Kidney epithelial cell (primary cell): ENCODE results near the gene SIRT5. TPM values are rescaled to one million over a fixed set of nuclear protein-coding genes. Genes with fewer than 3 reads are reported as not detected.

Experiments used
- DNase-seq: peaks from one replicate; pipeline ENCODE4 v3.0.0-alpha.2; 2010; ENCODE audit warnings: low read depth
- H3K27me3 ChIP-seq: 2 replicates; pipeline ENCODE4 v1.6.0; 2011; ENCODE audit warnings: low read length; ENCODE audit not compliant: control insufficient read depth, insufficient read depth
- H3K36me3 ChIP-seq: 2 replicates; pipeline ENCODE4 v1.5.1; 2011; ENCODE audit warnings: low read length; ENCODE audit not compliant: control insufficient read depth, insufficient read depth
- H3K4me3 ChIP-seq: 2 replicates; pipeline ENCODE4 v1.5.1; 2011; ENCODE audit warnings: low read depth, mild to moderate bottlenecking, control low read depth, low read length
- total RNA-seq: library from RNA; depleted of rRNA; stranded (reverse); fragments of >200 nt; gene quantifications from 2 replicates; pipeline ENCODE4 v1.2.3, GENCODE V29; 2015
- TF ChIP-seq, protein P1 (sequence below): IDR thresholded peaks from 2 replicates; pipeline ENCODE4 v1.5.1; 2011; ENCODE audit warnings: mild to moderate bottlenecking, moderate library complexity, low read length, control low read depth, inconsistent platforms; ENCODE audit not compliant: insufficient read depth, poor library complexity, severe bottlenecking

SIRT5 gene
- total RNA-seq, 1 donor from 2014 or later: 11.9 TPM

DNA sequence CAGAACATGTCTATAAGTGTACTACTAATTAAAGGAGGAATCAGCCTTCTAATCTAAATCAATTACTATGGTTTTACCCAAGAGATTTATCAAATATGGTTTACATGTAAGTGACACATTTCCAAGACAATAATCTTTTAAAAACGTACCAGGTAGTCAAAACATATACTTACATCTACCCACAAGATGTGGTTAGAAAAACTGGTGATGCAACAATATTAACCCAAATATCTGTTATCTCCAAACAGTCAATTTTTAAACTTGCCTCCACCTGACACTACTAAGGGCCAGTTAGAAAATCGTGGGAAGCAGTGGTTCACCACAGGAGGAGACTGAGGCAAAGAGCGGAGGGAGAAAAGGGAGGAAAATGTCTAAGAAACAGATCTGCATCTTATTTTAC lies 68.7 kb downstream of the SIRT5 start:
- Histone ChIP-seq H3K4me3 (no peak overlapping the region), H3K27me3 (no peaks in the 10 kb centered on the region), H3K36me3 (peaks cover 1% of the 10 kb centered on the region)
- TF ChIP-seq, protein P1, sequence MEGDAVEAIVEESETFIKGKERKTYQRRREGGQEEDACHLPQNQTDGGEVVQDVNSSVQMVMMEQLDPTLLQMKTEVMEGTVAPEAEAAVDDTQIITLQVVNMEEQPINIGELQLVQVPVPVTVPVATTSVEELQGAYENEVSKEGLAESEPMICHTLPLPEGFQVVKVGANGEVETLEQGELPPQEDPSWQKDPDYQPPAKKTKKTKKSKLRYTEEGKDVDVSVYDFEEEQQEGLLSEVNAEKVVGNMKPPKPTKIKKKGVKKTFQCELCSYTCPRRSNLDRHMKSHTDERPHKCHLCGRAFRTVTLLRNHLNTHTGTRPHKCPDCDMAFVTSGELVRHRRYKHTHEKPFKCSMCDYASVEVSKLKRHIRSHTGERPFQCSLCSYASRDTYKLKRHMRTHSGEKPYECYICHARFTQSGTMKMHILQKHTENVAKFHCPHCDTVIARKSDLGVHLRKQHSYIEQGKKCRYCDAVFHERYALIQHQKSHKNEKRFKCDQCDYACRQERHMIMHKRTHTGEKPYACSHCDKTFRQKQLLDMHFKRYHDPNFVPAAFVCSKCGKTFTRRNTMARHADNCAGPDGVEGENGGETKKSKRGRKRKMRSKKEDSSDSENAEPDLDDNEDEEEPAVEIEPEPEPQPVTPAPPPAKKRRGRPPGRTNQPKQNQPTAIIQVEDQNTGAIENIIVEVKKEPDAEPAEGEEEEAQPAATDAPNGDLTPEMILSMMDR: no peak
- DNase-seq: no peak

DNA sequence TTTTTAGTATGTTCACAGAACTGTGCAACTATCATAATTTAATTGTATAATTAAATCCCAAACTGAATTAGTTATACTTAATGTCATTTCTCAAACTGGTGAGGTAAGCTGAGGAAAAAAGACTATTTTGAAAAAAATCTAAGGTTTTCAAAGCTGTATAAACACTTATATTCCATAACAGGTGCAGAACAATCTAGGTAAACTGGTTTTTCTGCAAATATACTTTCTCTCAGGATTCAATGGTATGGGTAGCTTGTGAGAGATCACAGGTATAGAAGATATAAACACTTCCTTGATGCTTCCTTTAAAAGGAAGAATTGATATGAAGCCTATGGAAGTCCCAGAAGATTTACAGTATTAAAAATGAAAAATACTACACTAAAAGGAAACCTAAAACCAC lies 74.4 kb downstream of the SIRT5 start:
- TF ChIP-seq, protein P1: no peak

DNA sequence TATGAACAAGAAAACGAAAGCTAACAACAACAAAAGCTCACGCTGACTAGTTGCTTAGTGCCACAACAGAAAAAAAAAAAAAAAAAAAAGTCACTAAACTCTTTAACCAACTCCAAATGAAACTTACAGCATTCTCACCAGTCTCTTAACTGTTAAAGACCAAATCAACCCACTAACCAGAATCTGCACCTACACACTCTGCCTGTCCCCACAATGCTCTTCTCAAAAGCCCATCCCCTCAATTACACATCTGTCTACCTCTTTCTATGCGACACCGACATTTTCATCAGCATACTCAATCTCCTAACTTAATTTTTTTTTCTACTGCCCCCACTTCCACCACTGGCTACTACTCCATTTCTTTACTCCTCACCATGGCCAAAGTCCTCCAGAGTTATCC lies 75.0 kb downstream of the SIRT5 start:
- DNase-seq: no peak
- TF ChIP-seq, protein P1: no peak
- Histone ChIP-seq H3K27me3 (no peaks in the 10 kb centered on the region), H3K36me3 (no peaks in the 10 kb centered on the region), H3K4me3 (no peak overlapping the region)

More for the DNA sequence above, 74.4 kb downstream of the SIRT5 start:
- H3K4me3 ChIP-seq: no peak overlapping the region
- no peak for DNase-seq
- no peaks in the 10 kb centered on the region for H3K36me3 ChIP-seq
- H3K27me3 ChIP-seq: no peaks in the 10 kb centered on the region

DNA sequence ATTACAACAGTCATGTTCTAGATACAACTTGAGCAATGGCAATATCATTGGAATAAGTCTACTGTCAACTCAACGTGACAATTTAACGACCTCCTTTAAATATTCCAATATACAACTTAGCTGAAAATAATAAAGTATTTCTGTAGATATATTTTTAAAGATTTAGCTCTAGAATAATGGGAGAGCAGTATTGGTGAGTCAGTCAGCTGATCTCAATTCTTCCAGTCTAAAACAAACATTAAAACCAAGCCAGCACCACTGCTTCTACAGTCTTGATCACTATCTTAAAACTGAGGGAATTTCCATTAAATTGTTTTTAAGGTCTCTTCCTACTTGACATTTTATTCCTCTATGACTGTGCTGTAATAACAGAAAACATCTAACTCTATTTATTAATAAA lies 78.9 kb downstream of the SIRT5 start:
- Histone ChIP-seq H3K27me3 (no peaks in the 10 kb centered on the region), H3K4me3 (no peak overlapping the region), H3K36me3 (no peaks in the 10 kb centered on the region)
- TF ChIP-seq, protein P1: no peak
- peak; percentile 1 for DNase-seq

DNA sequence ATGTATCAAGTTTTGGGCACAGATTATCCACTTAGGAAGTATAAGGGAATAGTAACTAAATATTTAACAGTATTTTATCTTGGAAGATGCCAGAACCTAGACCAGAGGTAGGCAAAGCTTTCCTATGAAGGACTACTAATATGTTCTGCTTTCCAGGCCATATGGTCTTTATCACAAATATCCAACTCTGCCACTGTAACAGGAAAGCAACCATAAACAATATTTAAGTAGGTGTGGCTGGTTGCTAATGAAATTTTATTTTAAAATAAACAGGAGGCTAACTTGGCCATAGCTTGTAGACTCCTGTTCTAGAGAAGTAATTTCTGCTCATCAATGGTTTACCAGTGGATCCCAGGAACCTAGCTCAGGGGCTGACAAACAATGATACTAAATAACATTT lies 80.1 kb downstream of the SIRT5 start:
- no peak overlapping the region for H3K4me3 ChIP-seq
- TF ChIP-seq, protein P1: no peak
- no peak for DNase-seq

DNA sequence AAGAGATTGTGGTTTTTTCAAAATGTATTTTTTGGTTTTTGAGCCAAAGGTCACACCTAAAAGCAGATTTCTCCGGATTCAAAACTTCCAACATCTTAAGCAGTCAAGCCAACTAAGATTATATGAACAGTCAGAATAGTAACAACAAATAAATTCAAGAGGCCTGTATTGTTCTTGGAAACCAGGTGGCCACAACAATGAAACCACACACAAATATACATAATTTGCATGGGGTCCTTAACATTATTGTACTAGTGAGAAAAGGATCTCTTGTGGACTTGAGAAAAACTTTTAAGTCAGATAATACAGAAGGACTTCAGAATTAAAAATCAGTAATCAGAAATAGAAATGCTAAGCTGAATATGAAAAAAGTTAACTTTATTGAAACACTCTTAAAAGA lies 81.3 kb downstream of the SIRT5 start:
- no peak overlapping the region for H3K4me3 ChIP-seq
- no peak for DNase-seq
- no peaks in the 10 kb centered on the region for H3K27me3 ChIP-seq
- TF ChIP-seq, protein P1: no peak
- no peaks in the 10 kb centered on the region for H3K36me3 ChIP-seq

More for the DNA sequence above, 80.1 kb downstream of the SIRT5 start:
- Histone ChIP-seq H3K27me3 (no peaks in the 10 kb centered on the region), H3K36me3 (no peaks in the 10 kb centered on the region)
